ENCODE results near the gene ZNF823. TPM values are rescaled to one million over a fixed set of nuclear protein-coding genes. Genes with fewer than 3 reads are reported as not detected.

Gene ZNF823
- total and polyA plus RNA-seq, 9 of the 15 experiments (the other 6 are each of a cell fraction or from before 2014, with no cell fraction given), result 4.0 to 13.4 (median 6.1) TPM

DNA sequence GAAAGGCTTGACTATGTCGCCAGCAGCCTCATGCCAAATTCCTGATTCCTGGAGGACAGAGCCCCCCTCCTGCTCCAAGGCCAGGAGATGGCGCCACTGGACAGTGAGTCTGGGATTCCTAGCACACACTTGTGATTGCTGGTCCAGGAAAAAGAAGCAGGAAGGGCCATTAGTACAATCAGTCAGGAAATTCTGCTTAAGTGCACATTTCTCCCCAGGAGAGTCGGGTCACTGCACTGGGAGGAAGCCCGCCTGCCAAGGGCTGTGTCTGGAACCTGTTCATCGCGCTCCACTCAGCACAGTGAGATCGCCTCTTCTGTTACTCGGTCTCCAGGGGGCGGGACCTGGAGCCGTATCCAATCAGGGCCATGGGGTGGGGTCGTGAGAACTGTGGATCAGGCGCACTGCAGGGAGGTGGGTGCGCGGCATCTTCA lies 65.1 kb downstream of the ZNF823 start:
- ChIA-PET CTCF (ENCODE audit: low intra/inter-chr PET ratio) (interaction anchor here (0.7 kb wide), 1 partner anchor 26 kb away, joined by 3 read pairs; no protein-coding TSS in a partner anchor), POLR2A (interaction anchor here (1.0 kb wide), 1 partner anchor 21 kb away, joined by 3 read pairs; no protein-coding TSS in a partner anchor)
- ATAC-seq (peak; percentile 58; the same call in 2 of the 3 replicates), DNase-seq (ENCODE audit: extremely low read depth in 1 of 4, low spot score in 3 of 4) (peak; percentile 28 to 49 (median 38)), FAIRE-seq (no peak)
- Histone ChIP-seq H3K9me1 (ENCODE audit: control insufficient read depth, insufficient read depth, low read length) (no peaks in the 10 kb centered on the region), H3K27ac (ENCODE audit: extremely low read depth, low read depth, low read length) (no peak overlapping the region), H3K9me3 (replicated peaks; ENCODE audit: control insufficient read depth, insufficient read depth, low read depth, low read length) (no peaks in the 10 kb centered on the region), H3K9ac (ENCODE audit: insufficient read depth in 1 of 2, low read depth in 2 of 2, low read length in 2 of 2) (no peak overlapping the region), H2AFZ (ENCODE audit: low read depth, low read length) (no peak overlapping the region), H3K4me2 (ENCODE audit: insufficient read depth, low read length) (no peak overlapping the region), H3K4me3 (no peak overlapping the region), H3K4me1 (replicated peaks in 1 of 2; ENCODE audit: control insufficient read depth in 2 of 2, insufficient read depth in 2 of 2, low read length in 2 of 2) (no peaks in the 10 kb centered on the region), H3K36me3 (ENCODE audit: control insufficient read depth, insufficient read depth, low read length) (no peaks in the 10 kb centered on the region), H3K79me2 (ENCODE audit: control insufficient read depth, insufficient read depth, low read length) (no peaks in the 10 kb centered on the region), H3K27me3 (ENCODE audit: control insufficient read depth in 2 of 2, insufficient read depth in 2 of 2, low read length in 2 of 2) (no peaks in the 10 kb centered on the region), H4K20me1 (replicated peaks; ENCODE audit: control insufficient read depth, insufficient read depth, low read length) (no peaks in the 10 kb centered on the region)
- intact Hi-C loops (cut with micrococcal nuclease) (no loop called here), in situ Hi-C loops (cut with MboI) (no loop called here)
- WGBS (ENCODE audit: insufficient coverage, low coverage, missing lambda C conversion rate), result 86% methylated on average over 14 of the region's 14 CpGs
- BruUV-seq (replicated peaks), result no TSS peak
- TF ChIP-seq SMC3 (conservative IDR thresholded peaks at IDR 0.05; ENCODE audit: insufficient read depth, low read depth, low read length) (peak; percentile 27; the same call in 1 of the 2 replicates), RAD21 (CRISPR knock-in tag; conservative IDR thresholded peaks at IDR 0.05 in 1 of 2, IDR thresholded peaks at IDR 0.05 in 1 of 2) (peak in 1 of 2 experiments; percentile 28; a peak in 2 of 4 replicates), NFYB (IDR thresholded peaks at IDR 0.05; ENCODE audit: extremely low read depth, insufficient read length) (peak; percentile 2), PTTG1 (tag; IDR thresholded peaks at IDR 0.05; ENCODE audit: low read depth) (no peak), ESRRB (CRISPR knock-in tag; IDR thresholded peaks at IDR 0.05; ENCODE audit: borderline replicate concordance) (no peak), NCOA6 (IDR thresholded peaks at IDR 0.05) (no peak), HLTF (IDR thresholded peaks at IDR 0.05) (no peak)
- TF ChIP-seq, protein P1, sequence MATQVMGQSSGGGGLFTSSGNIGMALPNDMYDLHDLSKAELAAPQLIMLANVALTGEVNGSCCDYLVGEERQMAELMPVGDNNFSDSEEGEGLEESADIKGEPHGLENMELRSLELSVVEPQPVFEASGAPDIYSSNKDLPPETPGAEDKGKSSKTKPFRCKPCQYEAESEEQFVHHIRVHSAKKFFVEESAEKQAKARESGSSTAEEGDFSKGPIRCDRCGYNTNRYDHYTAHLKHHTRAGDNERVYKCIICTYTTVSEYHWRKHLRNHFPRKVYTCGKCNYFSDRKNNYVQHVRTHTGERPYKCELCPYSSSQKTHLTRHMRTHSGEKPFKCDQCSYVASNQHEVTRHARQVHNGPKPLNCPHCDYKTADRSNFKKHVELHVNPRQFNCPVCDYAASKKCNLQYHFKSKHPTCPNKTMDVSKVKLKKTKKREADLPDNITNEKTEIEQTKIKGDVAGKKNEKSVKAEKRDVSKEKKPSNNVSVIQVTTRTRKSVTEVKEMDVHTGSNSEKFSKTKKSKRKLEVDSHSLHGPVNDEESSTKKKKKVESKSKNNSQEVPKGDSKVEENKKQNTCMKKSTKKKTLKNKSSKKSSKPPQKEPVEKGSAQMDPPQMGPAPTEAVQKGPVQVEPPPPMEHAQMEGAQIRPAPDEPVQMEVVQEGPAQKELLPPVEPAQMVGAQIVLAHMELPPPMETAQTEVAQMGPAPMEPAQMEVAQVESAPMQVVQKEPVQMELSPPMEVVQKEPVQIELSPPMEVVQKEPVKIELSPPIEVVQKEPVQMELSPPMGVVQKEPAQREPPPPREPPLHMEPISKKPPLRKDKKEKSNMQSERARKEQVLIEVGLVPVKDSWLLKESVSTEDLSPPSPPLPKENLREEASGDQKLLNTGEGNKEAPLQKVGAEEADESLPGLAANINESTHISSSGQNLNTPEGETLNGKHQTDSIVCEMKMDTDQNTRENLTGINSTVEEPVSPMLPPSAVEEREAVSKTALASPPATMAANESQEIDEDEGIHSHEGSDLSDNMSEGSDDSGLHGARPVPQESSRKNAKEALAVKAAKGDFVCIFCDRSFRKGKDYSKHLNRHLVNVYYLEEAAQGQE (IDR thresholded peaks at IDR 0.05; ENCODE audit: borderline replicate concordance), result peak; percentile 18; the same call in 1 of the 2 replicates
- TF ChIP-seq, protein P1 (CRISPR knock-in tag; IDR thresholded peaks at IDR 0.05; ENCODE audit: low read depth), result no peak
- TF ChIP-seq, protein P2, sequence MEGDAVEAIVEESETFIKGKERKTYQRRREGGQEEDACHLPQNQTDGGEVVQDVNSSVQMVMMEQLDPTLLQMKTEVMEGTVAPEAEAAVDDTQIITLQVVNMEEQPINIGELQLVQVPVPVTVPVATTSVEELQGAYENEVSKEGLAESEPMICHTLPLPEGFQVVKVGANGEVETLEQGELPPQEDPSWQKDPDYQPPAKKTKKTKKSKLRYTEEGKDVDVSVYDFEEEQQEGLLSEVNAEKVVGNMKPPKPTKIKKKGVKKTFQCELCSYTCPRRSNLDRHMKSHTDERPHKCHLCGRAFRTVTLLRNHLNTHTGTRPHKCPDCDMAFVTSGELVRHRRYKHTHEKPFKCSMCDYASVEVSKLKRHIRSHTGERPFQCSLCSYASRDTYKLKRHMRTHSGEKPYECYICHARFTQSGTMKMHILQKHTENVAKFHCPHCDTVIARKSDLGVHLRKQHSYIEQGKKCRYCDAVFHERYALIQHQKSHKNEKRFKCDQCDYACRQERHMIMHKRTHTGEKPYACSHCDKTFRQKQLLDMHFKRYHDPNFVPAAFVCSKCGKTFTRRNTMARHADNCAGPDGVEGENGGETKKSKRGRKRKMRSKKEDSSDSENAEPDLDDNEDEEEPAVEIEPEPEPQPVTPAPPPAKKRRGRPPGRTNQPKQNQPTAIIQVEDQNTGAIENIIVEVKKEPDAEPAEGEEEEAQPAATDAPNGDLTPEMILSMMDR (IDR thresholded peaks at IDR 0.05 in 2 of 3, conservative IDR thresholded peaks at IDR 0.05 in 1 of 3; ENCODE audit: insufficient read depth in 2 of 3, low read depth in 1 of 3, low read length in 3 of 3), result peak; percentile 39 to 60 (median 46)
- TF ChIP-seq, protein P3, sequence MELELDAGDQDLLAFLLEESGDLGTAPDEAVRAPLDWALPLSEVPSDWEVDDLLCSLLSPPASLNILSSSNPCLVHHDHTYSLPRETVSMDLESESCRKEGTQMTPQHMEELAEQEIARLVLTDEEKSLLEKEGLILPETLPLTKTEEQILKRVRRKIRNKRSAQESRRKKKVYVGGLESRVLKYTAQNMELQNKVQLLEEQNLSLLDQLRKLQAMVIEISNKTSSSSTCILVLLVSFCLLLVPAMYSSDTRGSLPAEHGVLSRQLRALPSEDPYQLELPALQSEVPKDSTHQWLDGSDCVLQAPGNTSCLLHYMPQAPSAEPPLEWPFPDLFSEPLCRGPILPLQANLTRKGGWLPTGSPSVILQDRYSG (tag; conservative IDR thresholded peaks at IDR 0.05; ENCODE audit: low read depth), result no peak

All from K562 (cell line).